ENCODE data around the gene SSTR5. TPM values are rescaled to one million over a fixed set of nuclear protein-coding genes. Genes with fewer than 3 reads are reported as not detected.

SSTR5 gene
- total and polyA plus RNA-seq, 10 of the 15 experiments (the other 5 are each of a cell fraction or from before 2014, with no cell fraction given): not detected

DNA sequence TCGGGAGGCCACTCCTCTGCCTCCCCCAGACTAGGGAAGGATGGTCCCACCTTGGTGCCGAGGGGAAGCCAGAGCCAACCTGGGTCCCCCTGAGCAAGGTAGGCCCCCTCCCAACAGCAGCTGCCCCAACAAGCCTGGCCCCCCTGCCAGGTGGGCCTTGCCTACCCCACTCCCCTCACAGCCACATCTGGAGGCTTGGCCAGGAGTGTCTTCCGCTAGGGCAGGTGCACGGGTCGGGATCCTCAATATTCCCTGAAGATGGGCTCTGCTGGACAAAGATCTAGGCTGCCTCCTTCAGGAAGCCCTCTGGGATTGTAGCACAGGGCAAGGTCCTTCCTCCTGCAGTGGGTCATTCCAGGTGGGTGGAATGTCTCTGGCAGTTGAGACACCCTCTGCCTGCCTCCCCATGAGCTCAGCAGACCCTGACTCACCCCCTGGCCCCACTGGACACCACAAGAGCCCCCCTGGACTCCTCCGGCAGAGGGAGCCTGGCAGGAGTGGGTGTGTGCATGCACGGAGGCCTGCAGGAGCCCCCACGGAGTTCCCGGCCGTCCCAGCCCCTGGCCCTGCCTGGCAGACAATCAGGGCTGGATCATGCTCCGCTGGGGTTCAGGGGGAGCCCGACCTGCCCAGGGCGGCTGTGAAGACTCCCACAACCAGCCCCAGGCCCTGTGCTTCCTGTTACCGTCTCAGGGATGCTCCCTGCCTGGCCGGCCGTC, 23.1 kb downstream of the SSTR5 start:
- no peak for FAIRE-seq
- 25% methylated on average over 15 of the region's 16 CpGs for WGBS (ENCODE audit: insufficient coverage, insufficient replicate concordance, low lambda C conversion rate, missing lambda C conversion rate)
- no peak for DNase-seq (ENCODE audit: low read depth, low spot score)
- BruUV-seq (replicated peaks): no TSS peak
- Histone ChIP-seq H3K79me2 (ENCODE audit: control insufficient read depth, insufficient read depth, low read length) (no peaks in the 10 kb centered on the region), H4K20me1 (ENCODE audit: control insufficient read depth, insufficient read depth) (no peaks in the 10 kb centered on the region), H3K27me3 (replicated peaks in 1 of 2; ENCODE audit: control insufficient read depth in 2 of 2, insufficient read depth in 2 of 2, low read length in 1 of 2) (no peaks in the 10 kb centered on the region), H2AFZ (ENCODE audit: control insufficient read depth, low read depth, low read length) (no peak overlapping the region), H3K4me3 (no peak overlapping the region), H3K9me3 (replicated peaks; ENCODE audit: control insufficient read depth, insufficient read depth, low read length) (no peaks in the 10 kb centered on the region), H3K27ac (ENCODE audit: control insufficient read depth, insufficient read depth) (no peak overlapping the region), H3K36me3 (ENCODE audit: control insufficient read depth in 2 of 2, insufficient read depth in 2 of 2, low read length in 1 of 2) (no peaks in the 10 kb centered on the region), H3K4me1 (ENCODE audit: control insufficient read depth, insufficient read depth, low read length) (no peaks in the 10 kb centered on the region), H3K9ac (ENCODE audit: control insufficient read depth, insufficient read depth, low read length) (no peak overlapping the region), H3K4me2 (ENCODE audit: control insufficient read depth, insufficient read depth) (no peak overlapping the region)
- CTCF ChIA-PET: no interaction called here
- in situ Hi-C loops (cut with MboI): no loop called here
- POLR2A ChIA-PET: no interaction called here
- SMC1A ChIA-PET (ENCODE audit: uncharacterized antibody, unreplicated experiment): no interaction called here
- TF ChIP-seq PAX8 (IDR thresholded peaks at IDR 0.05) (no peak), SMARCA5 (IDR thresholded peaks at IDR 0.05) (no peak), ZNF217 (IDR thresholded peaks at IDR 0.05) (no peak), NFYB (IDR thresholded peaks at IDR 0.05; ENCODE audit: insufficient read depth, low read depth, low read length) (no peak), POLR2AphosphoS5 (IDR thresholded peaks at IDR 0.05; ENCODE audit: low read length) (no peak), ESRRA (IDR thresholded peaks at IDR 0.05; ENCODE audit: low read length) (no peak), SREBF2 (IDR thresholded peaks at IDR 0.05; ENCODE audit: low read length) (no peak), STAT3 (IDR thresholded peaks at IDR 0.05; ENCODE audit: low read depth, low read length) (no peak)
- TF ChIP-seq, protein P1, sequence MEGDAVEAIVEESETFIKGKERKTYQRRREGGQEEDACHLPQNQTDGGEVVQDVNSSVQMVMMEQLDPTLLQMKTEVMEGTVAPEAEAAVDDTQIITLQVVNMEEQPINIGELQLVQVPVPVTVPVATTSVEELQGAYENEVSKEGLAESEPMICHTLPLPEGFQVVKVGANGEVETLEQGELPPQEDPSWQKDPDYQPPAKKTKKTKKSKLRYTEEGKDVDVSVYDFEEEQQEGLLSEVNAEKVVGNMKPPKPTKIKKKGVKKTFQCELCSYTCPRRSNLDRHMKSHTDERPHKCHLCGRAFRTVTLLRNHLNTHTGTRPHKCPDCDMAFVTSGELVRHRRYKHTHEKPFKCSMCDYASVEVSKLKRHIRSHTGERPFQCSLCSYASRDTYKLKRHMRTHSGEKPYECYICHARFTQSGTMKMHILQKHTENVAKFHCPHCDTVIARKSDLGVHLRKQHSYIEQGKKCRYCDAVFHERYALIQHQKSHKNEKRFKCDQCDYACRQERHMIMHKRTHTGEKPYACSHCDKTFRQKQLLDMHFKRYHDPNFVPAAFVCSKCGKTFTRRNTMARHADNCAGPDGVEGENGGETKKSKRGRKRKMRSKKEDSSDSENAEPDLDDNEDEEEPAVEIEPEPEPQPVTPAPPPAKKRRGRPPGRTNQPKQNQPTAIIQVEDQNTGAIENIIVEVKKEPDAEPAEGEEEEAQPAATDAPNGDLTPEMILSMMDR (IDR thresholded peaks at IDR 0.05 in 2 of 3, conservative IDR thresholded peaks at IDR 0.05 in 1 of 3; ENCODE audit: control insufficient read depth in 2 of 3, extremely low read depth in 1 of 3, insufficient read depth in 1 of 3, low read depth in 3 of 3, low read length in 3 of 3): no peak
- TF ChIP-seq, protein P2, sequence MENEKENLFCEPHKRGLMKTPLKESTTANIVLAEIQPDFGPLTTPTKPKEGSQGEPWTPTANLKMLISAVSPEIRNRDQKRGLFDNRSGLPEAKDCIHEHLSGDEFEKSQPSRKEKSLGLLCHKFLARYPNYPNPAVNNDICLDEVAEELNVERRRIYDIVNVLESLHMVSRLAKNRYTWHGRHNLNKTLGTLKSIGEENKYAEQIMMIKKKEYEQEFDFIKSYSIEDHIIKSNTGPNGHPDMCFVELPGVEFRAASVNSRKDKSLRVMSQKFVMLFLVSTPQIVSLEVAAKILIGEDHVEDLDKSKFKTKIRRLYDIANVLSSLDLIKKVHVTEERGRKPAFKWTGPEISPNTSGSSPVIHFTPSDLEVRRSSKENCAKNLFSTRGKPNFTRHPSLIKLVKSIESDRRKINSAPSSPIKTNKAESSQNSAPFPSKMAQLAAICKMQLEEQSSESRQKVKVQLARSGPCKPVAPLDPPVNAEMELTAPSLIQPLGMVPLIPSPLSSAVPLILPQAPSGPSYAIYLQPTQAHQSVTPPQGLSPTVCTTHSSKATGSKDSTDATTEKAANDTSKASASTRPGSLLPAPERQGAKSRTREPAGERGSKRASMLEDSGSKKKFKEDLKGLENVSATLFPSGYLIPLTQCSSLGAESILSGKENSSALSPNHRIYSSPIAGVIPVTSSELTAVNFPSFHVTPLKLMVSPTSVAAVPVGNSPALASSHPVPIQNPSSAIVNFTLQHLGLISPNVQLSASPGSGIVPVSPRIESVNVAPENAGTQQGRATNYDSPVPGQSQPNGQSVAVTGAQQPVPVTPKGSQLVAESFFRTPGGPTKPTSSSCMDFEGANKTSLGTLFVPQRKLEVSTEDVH (IDR thresholded peaks at IDR 0.05; ENCODE audit: low read depth, partially characterized antibody): no peak
- TF ChIP-seq, protein P3, sequence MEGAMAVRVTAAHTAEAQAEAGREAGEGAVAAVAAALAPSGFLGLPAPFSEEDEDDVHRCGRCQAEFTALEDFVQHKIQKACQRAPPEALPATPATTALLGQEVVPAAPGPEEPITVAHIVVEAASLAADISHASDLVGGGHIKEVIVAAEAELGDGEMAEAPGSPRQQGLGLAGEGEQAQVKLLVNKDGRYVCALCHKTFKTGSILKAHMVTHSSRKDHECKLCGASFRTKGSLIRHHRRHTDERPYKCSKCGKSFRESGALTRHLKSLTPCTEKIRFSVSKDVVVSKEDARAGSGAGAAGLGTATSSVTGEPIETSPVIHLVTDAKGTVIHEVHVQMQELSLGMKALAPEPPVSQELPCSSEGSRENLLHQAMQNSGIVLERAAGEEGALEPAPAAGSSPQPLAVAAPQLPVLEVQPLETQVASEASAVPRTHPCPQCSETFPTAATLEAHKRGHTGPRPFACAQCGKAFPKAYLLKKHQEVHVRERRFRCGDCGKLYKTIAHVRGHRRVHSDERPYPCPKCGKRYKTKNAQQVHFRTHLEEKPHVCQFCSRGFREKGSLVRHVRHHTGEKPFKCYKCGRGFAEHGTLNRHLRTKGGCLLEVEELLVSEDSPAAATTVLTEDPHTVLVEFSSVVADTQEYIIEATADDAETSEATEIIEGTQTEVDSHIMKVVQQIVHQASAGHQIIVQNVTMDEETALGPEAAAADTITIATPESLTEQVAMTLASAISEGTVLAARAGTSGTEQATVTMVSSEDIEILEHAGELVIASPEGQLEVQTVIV (IDR thresholded peaks at IDR 0.05; ENCODE audit: borderline replicate concordance, partially characterized antibody): no peak
- RAD21 ChIA-PET (ENCODE audit: unreplicated experiment): no interaction called here
- intact Hi-C loops (cut with micrococcal nuclease; ENCODE audit: unreplicated experiment): no loop called here
- no peak for ATAC-seq

All from GM12878 (cell line).